ENCODE results near the gene SMURF2.
"Not testable (repeated sequence)": the region's sequence is repeated elsewhere in the genome, so short reads cannot be mapped to it uniquely, and the experiment has no call there.

The SMURF2 gene

DNA sequence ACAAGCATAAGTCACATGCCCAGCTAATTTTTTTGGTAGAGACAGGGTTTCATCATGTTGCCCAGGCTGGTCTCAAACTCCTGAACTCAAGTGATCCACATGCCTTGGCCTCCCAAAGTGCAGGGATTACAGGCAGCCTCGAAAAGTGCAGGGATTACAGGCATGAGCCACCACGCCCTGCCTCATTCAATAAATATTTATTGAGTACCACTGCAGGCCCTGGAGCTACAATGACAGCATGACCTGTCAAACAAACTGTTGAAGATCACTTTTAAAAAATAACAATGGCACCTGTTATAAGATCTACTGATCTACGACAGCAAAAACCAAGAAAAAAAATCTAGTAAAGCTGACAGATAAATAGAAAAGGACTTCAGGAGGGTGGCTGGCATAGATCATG, 79.1 kb downstream of the SMURF2 start:
- DNase-seq = no peak

DNA sequence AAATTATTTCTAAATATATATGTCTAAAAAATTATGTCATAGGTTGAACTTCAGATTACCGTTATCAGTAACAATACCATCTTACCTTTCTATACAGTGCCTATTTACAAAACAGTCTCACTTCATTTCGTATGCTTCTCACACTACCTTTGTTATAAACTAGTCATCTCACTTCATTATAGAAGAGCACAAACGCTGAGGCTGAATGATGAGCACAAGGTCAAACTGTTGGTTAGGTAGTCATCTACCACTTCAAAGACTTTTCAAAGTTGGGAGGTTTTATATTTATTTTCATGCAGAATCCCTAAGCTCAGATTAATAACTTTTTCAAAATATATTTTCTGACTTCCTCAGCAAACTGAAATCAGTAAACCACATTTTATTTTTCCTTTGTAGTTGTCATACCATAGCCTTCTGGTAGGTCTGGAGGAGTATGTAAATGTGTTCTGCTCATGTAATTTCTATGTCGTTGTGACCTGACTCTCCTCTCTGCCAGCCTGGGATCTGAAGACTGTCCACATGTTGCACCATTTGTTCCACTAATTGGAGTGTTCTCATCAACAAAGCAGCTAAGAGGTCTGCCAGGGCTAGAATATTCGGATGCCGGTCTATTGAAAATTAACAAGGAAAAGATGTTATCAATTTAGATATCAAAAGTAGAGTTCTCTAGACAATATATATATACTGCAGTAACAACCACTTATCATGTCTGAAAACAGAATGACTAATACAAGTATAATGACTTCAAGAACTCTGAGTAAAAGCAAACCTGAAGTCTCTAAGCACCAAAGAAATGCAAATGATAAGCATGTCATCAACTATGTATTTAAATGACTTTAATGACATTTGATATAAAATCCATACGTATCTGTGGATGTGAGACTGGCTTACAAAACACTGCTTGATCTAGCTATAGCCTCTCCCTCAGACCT, 81.5 kb downstream of the SMURF2 start:
- DNase-seq = no peak

DNA sequence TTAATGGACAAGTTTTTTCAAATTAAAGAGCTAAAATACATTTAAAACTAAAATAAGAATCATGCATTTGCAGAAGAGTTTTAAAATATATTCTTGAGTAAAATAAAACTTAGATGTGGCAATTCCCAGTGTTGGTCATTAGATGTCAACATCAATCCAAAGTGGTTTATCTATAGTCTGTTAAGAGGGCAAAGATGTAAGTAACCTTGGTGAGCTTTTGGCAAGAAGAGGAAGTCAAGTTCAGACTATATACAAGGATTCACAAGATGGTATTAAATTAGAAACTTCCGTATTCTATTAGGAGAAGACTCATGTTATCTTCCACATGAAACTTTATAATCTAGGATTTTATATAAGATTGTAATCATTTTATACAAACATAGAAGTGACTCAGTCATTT, 82.2 kb downstream of the SMURF2 start:
- DNase-seq = no peak

DNA sequence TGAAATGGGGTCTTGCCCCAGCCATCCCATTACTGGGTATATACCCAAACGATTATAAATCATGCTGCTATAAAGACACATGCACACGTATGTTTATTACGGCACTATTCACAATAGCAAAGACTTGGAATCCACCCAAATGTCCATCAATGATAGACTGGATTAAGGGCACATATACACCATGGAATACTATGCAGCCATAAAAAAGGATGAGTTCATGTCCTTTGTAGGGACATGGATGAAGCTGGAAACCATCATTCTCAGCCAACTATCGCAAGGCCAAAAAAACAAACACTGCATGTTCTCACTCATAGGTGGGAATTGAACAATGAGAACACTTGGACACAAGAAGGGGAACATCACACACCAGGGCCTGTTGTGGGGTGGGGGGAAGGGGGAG, 85.1 kb downstream of the SMURF2 start:
- not testable (repeated sequence) for DNase-seq

DNA sequence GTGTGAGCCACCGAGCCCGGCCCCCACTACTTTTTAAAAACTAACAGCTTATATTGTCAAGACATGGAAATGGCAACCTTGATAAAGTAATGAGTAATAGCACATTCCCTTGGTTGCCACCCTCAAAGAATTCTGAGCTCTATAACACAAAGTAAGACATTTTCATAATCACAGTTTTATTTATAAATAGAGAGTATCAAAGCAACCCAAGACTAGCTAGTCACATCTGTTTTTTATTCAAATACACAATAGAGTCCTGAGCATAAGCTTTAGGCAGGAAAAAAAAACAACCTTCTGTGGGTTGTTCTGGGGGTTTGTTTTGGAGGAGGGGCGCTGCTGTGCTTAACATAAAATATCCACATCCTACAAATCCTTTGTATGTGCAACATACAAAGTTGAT, 86.7 kb downstream of the SMURF2 start:
- no peak for DNase-seq

DNA sequence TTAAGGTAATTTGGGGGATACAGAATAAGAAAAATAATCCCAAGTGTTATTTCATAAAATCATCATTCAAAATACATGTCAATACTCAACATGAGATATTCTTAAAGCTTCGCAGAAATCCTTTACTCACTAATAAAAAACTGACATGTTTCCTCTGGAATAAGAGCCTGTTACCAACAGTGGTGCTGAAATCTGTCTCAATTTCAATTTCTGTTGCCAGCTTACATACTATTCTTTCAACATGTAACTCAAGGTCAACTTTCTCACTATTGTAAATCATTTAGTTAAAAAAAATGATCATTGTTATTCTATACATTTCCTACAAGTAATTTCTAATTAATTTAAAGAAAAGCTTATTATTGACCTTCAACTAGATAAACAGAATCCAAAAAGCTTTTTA, 87.5 kb downstream of the SMURF2 start:
- DNase-seq = no peak

DNA sequence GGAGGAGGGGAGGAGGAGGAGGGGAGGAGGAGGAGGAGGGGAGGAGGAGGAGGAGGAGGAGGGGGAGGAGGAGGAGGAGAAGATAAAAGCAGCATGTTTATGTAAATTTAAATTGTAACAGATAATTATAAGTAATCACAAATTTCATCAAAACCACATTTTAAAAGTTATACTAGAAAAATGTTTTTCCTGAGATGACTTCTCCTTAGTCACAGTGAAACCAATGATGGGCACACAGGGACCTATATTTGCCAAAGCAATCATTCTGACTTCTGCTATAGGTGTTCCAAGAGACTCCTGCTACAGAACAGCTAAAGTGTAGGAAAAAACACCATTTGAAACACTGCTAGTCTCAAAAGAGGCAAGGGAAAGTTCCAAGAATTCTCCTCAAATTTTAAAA, 88.9 kb downstream of the SMURF2 start:
- DNase-seq = no peak

DNA sequence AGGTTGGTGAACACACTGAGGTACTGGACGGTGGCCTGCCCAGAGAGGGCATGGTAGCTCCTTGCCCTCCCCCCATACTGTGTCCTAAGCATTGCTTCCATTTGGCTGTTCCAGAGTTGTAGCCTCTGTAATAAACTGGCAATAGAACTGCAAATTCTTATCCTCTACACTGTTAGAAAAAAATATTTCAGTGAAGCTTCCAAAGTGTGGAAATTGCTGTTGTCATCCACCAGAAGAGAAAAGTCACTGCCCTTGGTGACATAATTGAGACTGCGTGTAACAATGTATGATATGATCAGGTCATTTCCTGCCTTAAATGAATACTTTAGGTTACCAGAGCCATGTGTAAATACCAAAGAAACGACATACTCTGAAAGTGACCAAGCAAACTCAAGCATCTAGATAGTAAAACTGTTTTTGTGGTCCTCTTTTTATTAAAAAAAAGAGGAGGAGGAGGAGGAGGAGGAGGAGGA, 89.4 kb downstream of the SMURF2 start:
- DNase-seq = no peak

DNA sequence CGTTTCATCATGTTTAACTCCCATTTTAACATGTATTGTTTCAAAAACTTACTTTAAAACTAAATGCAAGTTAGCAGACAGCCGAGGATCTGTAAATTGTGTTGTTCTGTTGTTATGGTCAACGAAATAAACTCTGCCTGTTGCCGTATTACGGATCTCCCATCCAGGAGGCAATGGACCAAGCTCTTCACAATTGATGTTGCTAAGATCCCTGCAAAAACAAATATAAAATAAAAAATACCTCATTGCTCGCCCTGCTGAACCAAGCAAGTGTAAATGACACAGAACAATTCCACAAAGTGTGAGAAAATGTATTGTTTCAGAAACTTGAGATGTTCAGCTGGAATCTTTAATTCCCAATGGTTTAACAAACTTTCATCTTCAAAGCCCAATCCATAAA, 90.4 kb downstream of the SMURF2 start:
- no peak for DNase-seq

DNA sequence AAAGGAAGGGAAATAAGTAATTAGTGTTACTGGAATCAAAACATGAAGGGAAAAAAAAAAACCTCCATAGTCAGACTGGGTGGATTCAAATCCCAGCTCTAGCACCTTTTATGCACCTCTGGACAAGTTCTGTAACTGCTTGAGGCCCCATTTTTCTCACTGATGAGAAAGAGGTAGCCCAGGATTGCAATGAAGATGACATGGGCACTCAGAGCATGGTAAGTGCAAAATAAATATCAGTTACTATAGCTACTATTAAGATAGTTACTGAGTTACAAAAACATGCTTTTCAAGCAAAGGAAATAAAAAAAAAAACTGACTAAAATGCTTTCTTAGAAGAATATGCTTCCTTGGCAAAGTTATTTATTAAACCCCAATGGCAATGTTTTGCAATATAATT, 96.5 kb downstream of the SMURF2 start:
- DNase-seq = no peak

DNA sequence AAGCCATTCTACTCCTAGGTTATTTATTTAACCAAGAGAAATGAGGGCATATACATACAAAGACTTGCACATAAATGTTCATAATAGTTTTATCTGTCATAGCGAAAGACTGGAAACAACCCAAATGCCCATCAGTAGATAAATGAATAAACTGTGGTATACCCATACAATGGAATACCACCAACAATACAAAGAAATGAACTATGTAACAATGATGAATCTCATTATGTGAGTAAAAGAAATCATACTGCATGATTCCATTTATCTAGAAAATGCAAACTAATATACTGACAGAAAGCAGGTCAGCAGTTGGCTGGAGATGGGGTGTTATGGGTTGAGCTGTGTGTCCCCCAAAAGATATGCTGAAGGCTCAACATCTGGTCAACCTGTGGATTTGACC, 98.0 kb downstream of the SMURF2 start:
- DNase-seq = no peak

DNA sequence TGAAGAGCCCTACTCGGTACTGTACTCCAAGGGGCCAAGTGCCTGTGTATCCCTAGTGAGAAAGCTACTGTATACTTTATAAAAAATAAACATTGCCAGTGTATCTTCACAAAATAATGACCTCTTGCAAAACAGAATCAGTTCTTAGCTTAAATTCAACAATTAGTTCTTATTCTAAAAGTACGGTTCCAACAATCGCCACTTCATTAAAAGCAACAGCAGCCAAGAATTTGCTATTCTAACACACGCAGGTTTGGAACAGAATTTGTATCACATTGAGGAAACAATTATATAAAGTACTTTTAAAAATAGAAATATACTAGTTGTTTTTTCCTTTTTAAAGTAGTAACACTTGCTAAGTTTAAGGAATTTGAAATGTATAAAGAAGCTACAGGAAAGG, 106.8 kb downstream of the SMURF2 start:
- DNase-seq = no peak

DNA sequence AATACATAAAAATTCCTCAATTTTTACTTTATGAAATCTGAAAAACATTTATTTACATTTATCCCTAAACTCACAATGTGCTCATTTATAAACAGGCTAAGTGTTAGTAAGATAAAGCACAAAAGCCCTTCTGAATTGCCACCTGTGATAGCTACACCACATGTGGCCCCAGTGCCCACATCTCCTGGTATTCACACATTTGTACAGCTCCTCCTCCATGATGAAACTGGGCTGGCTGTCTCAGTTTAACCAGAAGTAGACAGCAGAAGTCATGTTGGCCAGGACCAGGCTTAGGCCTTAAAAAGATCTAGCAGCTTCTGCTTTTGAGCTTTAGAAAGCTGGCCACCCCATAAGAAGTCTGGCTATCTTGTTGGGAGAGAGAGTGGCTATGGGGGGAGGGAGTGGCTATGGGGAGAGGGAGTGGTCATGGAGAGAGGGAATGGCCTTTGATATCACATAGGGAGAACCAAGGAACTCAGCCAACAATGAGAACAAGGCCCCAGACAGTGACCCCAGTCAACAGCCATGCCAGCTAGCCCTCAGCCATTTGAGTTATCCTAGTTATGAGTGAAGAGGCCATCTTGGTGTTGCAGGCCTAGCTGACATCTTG, 108.0 kb downstream of the SMURF2 start:
- no peak for DNase-seq

DNA sequence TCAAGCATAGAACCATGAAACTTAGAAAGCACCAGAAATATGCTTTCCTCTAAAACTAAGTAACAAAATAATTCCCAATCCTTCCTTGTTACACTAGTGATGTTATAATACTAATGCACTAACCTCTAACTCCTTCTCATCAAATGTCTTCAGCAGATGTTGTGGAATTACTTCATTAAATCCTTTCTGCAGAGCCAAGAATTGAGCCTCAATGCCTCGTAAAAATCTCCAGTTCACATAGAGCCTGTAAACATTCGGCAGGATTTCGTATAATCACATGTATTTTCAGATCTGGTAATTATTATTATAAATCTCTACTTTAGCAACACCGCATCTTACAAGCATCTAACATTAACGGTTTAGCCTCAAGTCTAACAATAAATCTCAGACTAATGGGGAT, 110.6 kb downstream of the SMURF2 start:
- no peak for DNase-seq

DNA sequence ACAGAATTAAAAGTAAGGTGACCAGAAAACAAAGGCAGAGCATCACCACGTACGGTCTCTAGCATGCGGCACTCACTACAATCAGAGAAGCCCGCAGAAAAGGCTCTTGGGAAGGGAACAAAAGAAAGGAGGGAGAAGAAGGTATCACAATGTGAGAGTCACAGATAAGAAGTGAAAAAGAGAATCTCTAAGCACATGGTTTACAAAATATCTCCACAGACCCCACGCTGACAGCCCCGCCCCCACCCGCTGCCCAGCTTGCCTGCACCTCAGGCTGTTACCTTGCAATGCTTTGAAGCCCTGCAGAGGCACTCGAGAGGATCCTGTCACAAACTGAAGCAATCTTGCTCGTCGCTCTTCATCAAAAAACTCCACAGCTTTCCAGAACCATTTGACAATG, 114.8 kb downstream of the SMURF2 start:
- DNase-seq = no peak

DNA sequence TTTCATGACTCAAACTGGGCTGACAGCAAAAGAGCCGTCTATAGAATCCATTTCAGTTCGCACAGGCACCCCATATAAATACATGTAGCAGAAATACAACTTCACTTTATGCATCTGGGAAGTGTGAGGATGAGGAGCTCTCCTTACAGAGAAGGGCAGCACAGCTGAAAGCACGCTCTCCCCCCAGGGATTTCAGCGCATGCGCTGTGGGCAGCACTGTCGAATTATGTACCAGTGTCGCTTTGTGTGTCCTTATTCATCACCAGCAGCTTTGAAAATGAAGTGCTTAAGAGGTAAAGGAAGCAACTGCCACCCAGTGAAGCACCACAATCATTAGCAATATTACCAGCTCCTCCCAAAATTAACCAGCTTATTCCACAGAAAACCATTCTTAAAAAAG, 115.4 kb downstream of the SMURF2 start:
- DNase-seq = no peak

DNA sequence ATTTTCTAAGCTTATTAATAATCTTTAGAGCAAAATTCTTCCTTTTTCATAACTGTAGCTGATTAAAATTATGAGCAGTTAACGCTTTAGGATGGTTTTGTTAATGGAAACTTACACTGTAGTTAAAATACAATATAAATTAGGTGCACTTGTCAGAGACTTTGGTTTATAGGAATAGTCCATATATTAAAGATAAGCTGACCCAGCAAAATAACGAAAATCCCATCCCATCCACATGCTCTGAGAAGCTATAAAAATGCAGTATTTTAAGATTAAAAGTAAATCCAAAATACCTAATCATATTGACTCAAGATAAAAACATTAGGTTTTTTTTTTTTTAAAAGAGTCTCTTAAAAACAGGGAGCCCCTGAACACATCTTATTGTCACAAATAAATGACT, 117.4 kb downstream of the SMURF2 start:
- DNase-seq = no peak

DNA sequence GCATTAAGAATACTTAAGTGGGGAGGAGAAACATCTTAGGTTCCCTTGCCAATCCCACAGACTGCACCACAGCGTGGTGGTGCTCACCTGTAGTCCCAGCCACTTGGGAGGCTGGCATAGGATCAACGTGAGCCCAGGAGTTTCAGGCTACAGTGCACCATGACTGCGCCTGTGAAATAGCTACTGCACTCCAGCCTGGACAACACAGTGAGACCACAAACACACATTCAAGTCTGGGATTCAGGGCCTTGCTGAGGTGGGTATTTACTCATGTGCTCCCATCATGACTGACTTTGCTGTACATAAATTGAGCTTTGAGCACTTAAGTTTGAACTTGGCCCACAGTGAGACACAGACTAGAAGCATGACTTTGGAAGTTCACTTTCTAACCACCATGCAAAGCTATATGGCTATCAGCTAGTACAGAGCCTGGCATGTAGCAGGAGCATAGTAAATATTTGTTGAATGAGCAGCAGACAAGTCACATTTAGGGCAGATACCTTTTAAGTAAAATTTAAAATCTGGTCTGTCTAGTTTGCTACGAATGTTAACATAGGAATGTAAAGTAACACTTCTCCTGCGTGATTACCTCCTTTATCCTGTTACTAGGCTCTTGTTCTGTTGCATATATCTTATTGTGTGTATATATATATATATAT, 121.9 kb downstream of the SMURF2 start:
- no peak for DNase-seq

DNA sequence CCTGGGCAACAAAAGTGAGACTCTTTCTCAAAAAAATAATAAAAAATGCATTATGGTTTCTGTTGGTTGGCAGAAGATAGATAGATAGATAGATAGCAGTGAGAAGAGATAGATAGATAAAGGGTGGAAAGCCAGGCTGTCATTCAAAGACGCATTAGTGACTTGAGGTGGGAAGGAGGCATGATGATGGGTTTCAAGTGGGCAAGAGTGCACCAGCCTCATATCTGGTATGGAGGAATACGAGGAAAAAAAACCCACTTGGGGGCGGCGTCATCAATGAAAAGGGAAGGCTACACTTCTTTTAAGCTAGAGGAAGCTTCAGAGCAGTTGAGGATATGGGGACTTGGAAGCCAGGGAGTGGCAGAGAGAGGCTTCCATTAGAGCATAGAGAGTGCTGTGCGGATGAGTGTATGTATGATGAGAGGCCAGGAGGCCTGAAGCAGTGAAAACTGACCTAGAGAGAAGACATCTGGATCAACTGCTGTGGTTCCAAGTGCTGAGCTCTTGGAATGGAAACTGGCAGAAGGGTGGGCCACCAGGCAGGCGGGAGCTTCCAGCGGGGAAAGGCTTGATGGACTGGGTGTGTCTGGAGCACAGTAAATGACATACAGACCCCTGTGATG, 123.5 kb downstream of the SMURF2 start:
- no peak for DNase-seq

DNA sequence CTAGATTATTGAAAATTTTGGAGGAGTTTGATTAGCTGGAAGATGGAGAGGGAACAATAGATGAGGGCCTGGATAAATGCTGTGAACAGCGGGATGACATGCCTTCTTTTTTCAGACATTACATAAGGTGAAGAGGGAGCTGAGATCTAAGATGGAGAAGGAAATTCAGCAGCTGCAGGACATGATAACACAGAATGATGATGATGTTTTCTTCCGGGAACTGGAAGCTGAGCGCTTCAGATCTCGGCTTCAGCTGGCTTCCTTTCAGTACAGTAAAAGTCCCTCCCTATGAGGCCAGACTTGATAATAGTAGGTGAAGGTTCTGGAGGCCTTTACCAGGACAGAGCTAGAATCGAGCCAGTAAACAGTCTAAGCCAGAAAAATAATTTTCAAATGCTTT, 124.6 kb downstream of the SMURF2 start:
- no peak for DNase-seq

DNA sequence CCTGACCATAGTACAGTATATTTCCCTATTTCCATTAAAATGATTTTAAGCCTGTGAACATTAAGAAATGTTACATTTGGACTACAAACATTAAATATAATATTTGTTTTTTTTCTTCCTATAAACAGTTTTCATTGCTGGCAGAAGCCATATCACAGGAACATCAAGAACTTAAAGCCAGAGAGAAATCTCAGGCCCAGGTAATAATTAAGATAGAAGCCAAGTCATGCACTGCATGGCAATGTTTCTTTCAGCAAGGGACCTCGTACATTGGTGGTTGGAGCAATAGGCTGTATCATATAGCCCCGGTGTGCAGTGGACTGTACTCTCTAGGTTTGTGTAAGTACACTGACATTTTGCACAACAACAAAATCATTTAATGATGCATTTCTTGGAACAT, 125.2 kb downstream of the SMURF2 start:
- DNase-seq = no peak

DNA sequence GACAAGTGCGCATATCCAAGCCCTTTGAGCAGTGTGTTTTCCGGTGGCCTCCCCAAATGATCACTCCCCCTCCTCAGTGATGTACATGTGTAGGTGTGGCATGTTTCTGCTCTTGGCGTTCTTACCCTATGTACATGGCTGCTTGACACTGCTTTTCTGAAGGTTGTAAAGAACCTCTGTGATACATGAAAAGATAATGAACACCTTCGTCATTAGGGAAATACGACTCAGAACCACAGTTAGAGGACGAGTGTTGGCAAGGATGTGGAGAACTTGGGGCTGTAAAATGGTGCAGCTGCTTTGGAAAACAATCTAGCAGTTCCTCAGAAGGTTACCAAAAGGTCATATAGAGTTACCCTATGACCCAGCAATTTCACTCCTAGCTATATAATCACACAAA, 126.8 kb downstream of the SMURF2 start:
- no peak for DNase-seq

DNA sequence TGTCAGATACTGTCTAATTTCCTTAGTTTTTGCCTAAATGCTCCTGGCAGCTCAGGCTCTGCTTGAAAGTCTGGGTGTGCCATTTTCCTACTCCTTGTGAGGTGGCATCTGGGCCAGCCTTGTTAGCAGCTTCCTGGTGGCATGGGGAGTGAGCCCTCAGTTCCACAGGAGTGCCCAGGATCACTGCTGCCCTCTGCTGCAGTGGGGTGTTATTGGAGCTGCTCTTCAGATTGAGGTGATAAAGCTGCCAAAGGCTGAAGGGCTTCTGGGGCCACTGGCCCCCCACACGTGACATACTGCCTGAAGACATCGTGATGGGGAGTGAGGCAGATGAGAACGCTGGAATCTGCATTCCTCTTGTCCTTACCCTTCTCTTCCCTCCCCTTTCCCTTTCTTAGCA, 127.9 kb downstream of the SMURF2 start:
- no peak for DNase-seq

DNA sequence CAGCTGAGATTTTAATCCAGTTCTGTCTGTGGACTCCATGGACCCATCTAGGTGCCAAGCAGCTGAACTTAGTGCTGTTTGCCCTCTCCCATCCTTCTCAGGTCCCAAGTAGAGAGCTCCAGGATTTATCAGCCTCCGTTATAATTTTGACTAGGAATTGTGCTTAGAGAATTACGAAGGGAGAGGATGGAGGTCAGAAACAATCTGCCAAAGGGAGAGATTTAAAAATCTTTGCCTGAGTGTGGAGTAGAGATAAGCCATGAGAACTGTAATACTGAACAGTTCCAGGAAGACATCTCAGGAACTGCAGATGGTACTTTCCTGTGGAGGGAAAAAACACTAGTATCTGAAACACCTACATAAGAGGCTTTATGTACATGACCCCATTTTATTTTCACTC, 128.3 kb downstream of the SMURF2 start:
- no peak for DNase-seq

Measured in NK-92 treated with Interleukin-12 subunit alpha and Interleukin-12 subunit beta, amount 100 ng/mL, for 24 hours (cell line).